Stimulated activated CD4-positive, alpha-beta T cell treated with anti-CD3 and anti-CD28 coated beads, Interleukin-2, amount 100 ng/mL, for 48 hours (primary cell): Measurements from ENCODE around the gene CA10.

Experiments used
- DNase-seq, 2 donors: peaks; one replicate each; pipeline ENCODE4 v3.0.0-alpha.2; 2020

The CA10 gene

DNA sequence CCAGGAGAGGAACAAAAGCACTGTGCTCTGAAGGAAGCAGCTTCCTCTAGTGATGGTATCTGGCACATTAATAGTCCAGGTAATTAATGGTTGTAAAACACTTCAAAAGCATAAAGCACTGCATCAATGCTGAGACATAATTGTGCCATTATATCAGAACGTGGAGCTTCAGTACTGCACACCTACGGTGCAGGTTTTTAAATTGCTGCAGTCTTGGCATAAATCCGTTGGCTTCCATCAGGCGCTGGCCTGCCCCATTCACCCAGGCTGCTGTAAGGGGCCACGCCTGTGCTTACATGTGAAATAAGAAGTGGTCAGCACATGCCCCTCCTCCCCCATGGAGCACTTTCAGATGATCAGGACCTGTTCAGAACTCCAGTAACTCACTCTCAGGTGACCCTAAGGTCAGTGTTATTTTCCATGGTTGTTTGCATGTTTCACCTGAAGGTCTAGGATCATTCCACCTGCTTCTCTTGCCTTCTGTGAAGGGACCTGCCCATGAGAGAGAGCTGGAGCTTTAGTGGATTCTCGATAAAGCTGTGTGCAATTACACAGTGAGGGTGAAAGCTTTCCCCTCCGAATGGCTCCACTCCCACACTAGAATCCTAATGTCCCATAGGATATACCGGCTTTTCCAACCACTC is 345.3 kb downstream of the CA10 start:
- no peak for DNase-seq

DNA sequence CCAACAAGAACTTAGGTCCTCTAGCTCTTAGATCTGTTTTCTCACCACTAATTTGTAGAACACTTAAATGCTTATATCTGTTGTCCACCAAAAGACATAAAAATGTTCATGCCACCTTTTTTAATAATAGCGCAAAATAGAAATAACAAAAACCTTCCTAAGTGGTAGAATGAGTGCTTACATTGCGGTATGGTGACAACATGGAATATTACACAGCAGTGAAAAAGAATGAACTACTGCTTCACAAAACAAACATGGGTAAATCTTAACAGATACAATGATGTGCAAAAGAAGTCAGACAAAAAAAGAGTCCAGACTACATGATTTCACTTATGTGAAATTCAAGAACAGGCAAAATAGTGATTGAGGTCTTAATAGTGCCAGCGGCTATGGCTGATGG is 351.1 kb downstream of the CA10 start:
- DNase-seq: no peak

DNA sequence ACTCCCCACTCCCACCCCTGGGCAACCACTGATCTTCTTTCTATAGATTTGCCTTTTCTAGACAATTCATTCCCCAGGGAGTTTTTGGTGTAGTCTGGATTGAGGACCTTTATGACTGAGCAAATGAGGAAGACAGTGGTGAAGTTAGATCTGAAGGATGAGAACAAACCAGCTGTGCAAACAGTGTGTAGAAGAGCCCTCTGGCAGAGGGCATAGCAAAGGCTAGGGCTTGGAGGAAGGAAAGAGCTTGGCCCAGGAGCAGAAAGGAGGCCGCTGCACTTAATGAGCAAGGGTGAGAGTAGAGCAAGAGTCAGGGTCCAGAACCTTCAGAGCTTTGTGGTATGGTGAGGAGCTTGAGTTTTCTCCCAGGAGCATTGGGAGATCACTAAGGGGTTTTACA is 352.7 kb downstream of the CA10 start:
- no peak for DNase-seq

DNA sequence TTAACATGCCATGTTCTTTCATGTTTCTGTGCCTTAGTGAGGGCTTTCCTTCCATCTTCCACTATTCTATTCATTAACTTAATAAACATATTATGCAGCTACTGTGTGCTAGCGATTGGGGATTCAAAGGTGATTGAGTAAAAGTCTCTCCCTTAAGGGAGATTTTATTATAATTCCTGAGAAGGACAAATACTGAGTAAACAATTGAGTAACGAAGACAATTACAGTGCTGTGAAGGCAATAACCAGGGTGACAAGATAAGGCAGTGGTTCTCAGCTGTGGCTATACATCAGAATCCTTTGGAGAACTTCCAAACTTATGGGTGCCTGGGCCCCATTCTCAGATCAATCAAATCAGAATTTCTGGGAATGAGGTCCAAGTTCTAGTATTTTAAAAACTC is 353.3 kb downstream of the CA10 start:
- no peak for DNase-seq

GRCh38 chr17:51803161-51803560 is 355.4 kb downstream of the CA10 start:
- DNase-seq: no peak

- DNase-seq: no peak
Measured at GRCh38 chr17:51802544-51802943, 356.0 kb downstream of the CA10 start.

DNA sequence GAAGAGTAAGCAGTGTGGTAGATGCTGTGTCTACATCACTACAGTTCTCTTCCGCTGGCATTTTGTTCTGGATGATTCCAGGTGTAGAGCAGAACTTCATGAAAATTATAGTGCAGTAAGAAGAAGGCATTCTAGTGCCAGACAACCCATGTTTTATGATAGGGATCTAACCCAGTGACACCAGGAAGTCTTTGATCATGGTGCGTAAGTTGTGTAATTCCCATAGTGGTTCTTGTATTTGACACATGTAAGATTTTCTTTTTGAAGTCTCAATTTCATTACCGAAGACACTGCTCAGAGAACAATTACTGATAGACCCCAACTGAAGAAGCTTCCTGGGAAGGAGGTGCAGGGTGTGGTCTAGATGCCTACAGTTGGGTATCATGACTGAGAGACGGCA is 356.9 kb downstream of the CA10 start:
- no peak for DNase-seq

GRCh38 chr17:51799981-51800380 is 358.5 kb downstream of the CA10 start:
- no peak for DNase-seq

DNA sequence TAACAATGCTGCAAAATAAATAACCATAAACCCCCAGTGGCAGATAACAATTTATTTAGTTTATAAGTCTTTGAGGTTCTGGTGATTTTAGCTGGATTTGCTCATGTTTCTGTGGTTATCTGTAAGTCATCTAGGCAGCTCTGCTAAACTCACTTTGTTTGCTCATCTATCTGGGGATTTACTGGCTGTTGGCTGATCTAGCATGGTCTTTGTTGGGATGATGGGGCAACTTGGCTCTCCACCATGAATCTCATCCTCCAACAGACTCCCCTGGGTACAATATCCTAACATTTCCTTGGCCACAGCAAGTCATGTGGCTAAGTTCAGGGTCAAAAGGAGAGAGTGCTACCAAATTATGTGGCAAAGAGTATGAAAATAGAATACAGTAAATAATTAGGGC is 359.3 kb downstream of the CA10 start:
- DNase-seq: no peak

DNA sequence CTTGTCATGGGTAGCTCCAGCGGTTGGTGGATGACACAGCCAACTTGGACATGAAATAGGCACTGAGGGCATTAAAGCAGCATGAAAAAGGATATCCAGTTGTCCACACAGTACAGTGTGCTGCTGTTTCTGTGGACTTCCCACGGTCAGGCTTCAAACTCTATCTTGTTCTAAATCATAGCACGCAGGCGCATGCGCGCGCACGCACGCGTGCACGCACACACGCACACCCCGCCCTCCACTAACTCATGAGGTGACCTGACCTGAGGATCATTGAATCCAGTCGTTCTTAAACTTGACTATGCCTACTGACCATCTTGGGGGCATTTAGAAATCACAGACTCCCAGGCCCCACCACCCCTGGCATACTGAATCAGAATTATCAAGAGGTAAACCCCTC is 361.4 kb downstream of the CA10 start:
- no peak for DNase-seq

DNA sequence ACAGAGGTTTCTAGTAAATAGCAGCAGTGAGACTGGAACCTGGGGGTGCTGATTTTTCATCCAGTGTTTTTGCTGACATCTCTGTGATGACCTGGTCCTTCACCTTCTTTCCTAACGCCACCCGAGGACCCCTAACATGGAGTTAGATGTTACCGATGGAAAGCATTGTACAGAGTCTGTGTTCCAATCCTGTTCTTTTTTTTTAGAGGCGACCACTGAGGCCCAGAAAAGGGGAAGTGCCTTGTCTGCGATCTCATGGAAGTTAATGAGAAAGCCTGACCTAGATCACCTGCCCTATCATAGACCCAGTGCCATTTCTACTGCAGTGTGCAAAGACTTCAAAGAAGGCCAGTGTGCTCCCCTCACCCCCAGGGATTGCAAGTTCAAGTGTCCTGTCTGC is 362.5 kb downstream of the CA10 start:
- no peak for DNase-seq

DNA sequence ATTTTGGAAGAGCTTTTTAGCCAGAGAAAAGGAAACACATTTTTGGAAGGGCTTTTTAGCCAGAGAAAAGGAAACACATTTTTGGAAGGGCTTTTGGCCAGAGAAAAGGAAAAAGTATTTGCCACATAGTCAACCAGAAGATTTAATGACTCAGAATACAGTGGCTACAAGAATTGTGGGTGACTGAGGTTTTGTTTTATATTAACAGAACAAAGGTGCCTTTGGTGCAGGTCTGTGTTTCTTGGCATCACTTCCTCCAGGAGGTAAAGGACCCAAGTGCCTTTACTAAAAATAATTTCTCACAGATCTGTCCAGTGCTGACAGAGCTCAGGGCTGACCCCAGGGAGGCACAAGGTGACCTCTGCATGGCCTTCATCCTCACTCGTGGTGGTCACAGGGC is 363.1 kb downstream of the CA10 start:
- DNase-seq: no peak

DNA sequence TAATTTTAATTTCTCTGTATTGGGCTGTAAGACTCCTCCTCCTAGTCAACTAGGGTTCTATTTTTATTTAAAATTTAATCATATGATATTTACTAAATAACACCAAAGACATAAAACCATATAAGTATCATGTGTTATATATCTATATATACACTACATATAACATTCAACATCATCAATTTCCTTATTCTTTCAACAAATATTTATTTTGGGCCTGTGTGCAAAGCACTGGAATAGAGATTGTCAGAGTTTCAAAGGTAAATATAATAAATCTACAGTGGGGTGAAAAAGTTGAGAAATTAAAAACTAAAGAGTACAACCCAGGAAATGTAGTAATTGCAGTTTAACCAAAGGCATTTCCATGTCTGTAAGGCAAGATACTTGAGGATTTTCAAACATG is 364.0 kb downstream of the CA10 start:
- DNase-seq: no peak

- DNase-seq: no peak
Measured at GRCh38 chr17:51793686-51794085, 364.8 kb downstream of the CA10 start.

DNA sequence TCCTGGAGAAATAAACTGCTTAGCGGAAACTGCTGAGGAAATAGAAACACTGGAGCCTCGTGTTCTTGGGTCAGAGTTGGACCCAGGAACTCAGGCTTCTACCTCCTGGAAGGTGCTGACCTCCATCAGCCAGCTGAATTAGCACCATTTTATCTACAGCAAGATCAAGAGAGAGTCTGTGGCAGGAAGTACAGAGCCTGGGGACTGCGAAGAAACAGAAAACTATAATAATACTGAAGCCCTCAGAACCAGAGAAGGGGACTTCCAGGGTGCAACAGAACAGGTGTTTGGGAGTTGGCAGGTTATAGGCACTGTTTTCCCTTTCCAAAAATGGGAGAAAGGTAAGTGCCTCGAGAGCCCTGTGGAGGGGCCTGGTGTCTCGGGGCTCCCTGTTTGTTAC is 379.7 kb downstream of the CA10 start:
- DNase-seq: no peak

DNA sequence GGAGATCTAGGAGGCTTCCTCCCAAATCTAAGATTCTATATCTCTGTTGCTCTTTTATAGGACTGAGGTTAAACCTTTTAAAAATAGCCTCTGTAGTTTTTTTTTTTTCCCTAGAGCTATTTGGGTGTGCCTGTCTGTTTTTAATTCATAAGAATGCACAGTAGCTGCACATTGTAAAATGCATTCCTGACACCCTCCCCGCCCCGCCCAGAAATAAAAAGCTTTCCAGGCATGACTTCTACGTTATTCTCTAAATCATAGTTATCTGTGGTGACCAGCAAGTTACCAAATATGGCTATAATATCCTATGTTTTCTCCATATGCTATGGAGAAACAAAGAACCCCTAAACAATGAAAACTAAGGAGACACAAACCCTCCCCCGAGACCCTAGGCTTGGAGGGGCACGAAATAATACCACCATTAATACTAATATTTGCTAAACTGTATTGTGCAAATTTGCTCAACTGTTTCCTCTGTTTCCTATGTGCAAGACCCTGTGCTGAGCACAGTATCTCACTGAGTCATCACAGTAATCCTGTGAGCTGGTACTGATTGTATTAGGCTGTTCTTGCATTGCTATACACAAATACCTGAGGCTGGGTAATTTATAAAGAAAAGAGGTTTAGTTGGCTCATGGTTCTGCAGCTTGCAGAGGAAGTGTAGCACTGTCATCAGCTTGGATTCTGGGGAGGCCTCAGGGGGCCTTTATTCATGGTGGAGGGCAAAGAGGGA is 388.3 kb downstream of the CA10 start:
- no peak for DNase-seq

DNA sequence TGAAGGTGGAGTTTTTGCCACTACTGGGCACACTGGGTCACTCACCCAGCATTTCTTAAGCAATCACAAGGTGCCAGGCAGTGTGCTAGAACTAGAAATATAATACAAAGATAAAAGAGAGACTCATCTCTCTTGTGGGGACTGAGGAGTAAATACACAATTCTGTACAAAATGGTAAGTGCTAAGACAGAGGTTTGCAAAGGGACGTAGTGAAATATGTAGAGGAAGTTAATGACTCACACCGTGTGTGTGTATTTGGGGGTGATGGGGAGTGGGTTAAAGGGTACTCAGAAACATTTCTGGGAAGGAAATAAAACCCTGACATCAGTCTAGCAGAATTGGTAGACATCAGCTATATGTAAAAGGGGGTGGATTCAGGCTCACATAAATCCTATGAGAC is 389.3 kb downstream of the CA10 start:
- DNase-seq: no peak

DNA sequence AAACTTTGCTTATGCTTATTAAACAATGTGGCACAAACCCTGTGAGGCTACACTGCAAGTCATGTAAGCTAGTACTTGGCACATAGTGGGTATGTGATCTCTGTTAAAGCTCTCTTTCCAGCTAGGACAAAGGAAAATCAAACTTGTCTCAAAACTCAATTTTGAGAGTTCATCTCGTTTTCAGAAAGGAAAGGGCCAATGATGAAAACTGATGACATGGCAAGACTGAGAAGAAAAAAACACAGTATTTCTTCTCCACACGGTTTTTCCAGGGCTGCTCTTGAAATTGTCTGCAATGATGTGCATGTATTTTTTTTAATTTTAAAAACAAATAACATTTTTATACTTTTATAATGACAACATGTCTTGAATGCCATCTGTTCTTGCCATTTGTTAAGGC is 389.8 kb downstream of the CA10 start:
- DNase-seq: no peak

GRCh38 chr17:51767287-51767686 is 391.2 kb downstream of the CA10 start:
- no peak for DNase-seq

- no peak for DNase-seq
Measured at GRCh38 chr17:51765282-51766135, 393.0 kb downstream of the CA10 start.

GRCh38 chr17:51764387-51764971 is 394.0 kb downstream of the CA10 start:
- DNase-seq: peak; percentile 36 to 39

- DNase-seq: no peak
Measured at GRCh38 chr17:51763058-51763457, 395.5 kb downstream of the CA10 start.

DNA sequence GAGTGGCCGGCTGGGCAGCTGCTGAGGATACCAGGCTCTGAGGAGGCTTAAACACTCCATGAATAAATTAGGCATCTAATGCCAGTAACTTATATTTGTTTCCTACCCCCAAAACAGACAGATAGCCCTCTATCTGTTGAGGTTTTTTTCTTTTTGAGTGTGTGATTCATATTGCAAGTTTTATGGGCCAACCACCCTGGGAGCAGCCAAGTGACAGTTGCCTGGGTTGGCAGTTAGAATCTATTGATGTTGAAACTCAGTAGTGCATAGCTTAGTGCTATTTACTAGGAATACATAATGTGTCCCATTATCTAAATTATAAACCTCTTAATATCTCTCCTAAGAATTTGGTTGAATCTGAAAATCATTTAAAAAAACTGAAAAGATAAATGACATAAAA is 397.4 kb downstream of the CA10 start:
- DNase-seq: no peak

DNA sequence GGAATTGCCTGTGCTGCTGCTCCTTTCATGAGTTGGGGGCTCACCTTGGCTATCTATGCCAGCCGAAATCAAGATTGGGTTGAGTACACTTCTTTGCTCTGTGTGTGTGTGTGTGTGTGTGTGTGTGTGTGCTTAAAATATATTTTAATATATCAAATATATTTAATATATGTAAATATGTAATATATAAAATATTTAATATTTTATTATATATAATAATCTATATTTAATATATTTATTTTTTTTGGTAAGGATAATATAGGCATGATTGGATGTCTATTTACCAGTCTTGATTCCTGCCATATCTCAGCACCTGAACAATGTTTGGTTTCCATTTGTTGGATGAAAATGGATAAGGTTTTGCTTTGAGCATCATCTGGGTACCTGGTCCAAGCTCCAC is 399.3 kb downstream of the CA10 start:
- no peak for DNase-seq
